ENCODE data around the gene C2orf76.

C2orf76 gene

GRCh38 chr2:119290859-119291587, 75.6 kb downstream of the C2orf76 start:
- TF ChIP-seq CTCF (IDR thresholded peaks at IDR 0.05; ENCODE audit: insufficient read depth, low read depth, low read length, missing control alignments) = peak; percentile 84
- peak; percentile 78 for DNase-seq (ENCODE audit: low read depth)
- H3K4me3 ChIP-seq (ENCODE audit: low read depth, low read length) = no peak overlapping the region

GRCh38 chr2:119289642-119290041, 77.0 kb downstream of the C2orf76 start:
- H3K4me3 ChIP-seq (ENCODE audit: low read depth, low read length) = no peak overlapping the region
- no peak for TF ChIP-seq CTCF (IDR thresholded peaks at IDR 0.05; ENCODE audit: insufficient read depth, low read depth, low read length, missing control alignments)
- DNase-seq (ENCODE audit: low read depth) = no peak

- no peak overlapping the region for H3K4me3 ChIP-seq (ENCODE audit: low read depth, low read length)
- no peak for DNase-seq (ENCODE audit: low read depth)
- no peak for TF ChIP-seq CTCF (IDR thresholded peaks at IDR 0.05; ENCODE audit: insufficient read depth, low read depth, low read length, missing control alignments)
Measured at GRCh38 chr2:119289093-119289492, 77.5 kb downstream of the C2orf76 start.

DNA sequence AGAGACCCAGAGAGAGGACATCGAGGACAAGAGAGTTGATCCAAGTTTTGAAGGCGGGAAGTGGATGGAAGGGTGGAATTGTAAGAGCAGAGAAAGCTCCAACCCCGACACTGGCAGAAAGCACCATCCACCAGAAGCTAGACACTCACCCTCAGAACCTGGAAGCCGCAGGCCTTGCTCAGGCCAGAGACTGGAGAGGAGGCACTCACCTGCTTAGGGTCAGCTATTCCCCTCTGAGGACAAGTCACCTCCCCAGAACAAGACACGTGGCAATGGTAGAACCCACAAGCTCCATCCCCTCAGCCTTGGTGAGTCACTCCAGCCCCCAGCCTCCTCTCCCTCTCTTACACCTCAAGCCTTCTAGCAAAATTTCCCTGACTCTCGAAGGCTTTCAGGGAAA, 78.1 kb downstream of the C2orf76 start:
- TF ChIP-seq CTCF (IDR thresholded peaks at IDR 0.05; ENCODE audit: insufficient read depth, low read depth, low read length, missing control alignments) = no peak
- no peak overlapping the region for H3K4me3 ChIP-seq (ENCODE audit: low read depth, low read length)
- no peak for DNase-seq (ENCODE audit: low read depth)

GRCh38 chr2:119286661-119287060, 80.0 kb downstream of the C2orf76 start:
- no peak for DNase-seq (ENCODE audit: low read depth)
- H3K4me3 ChIP-seq (ENCODE audit: low read depth, low read length) = no peak overlapping the region
- no peak for TF ChIP-seq CTCF (IDR thresholded peaks at IDR 0.05; ENCODE audit: insufficient read depth, low read depth, low read length, missing control alignments)

DNA sequence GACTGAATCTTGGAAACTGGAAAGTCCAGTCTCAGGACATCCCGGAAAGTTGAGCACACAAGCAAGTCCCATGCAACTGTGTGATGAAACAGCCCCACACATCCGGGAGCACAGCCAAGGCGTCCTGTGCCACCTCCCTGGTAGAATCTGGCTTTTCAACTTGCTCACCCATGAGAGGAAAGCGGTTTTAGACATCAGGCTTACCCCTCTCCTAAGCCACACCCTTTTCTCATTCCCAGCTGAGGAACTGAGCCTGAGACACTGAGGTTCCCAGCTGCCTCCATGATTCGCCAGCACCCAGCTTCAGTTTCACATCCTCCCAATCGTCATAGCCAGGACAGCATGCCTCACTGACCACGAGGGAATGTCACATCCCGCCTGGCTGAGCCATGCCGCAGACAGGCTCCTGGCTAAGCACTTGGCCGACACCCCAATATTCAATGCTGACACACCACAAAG, 82.7 kb downstream of the C2orf76 start:
- no peak for DNase-seq (ENCODE audit: low read depth)
- no peak for TF ChIP-seq CTCF (IDR thresholded peaks at IDR 0.05; ENCODE audit: insufficient read depth, low read depth, low read length, missing control alignments)
- H3K4me3 ChIP-seq (ENCODE audit: low read depth, low read length) = no peak overlapping the region

DNA sequence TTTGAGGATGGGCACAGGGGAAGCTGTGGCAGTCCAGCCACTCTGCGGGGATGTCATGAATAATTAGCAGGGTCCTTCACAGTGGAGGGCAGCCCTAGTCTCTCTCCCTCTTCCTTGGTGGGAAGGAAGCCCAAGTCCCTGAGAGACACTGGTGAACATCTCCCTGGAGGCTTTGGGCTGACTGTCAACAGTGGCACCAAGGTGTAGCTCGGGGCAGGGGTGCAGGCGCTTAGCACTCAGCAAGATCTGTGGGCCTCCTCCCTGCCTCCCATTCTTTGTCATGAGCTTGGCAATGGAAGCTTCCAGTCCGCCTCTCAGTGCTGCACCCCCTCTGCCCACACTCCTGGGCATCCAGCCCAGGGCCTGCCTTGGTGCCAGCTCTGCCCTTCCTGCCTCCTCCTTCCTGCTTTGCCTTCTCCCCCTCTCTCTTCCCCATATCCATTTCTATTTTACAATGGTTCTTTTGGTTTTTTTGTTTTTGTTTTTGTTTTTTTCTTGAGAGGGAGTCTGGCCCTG, 83.6 kb downstream of the C2orf76 start:
- H3K4me3 ChIP-seq (ENCODE audit: low read depth, low read length) = no peak overlapping the region
- no peak for TF ChIP-seq CTCF (IDR thresholded peaks at IDR 0.05; ENCODE audit: insufficient read depth, low read depth, low read length, missing control alignments)
- no peak for DNase-seq (ENCODE audit: low read depth)
